ENCODE results near the gene SLMAP.

SLMAP gene

GRCh38 chr3:57755741-57756527 is at the start of gene SLMAP:
TSS of gene SLMAP (plus strand) at chr3:57756309. CDS start at chr3:57757652, 1,343 bp downstream.
- DNase-seq (ENCODE audit: low spot score) = peak; percentile 98

GRCh38 chr3:57706462-57706861 is 49.6 kb upstream of the SLMAP start:
- DNase-seq (ENCODE audit: low spot score) = peak; percentile 93

- DNase-seq (ENCODE audit: low spot score) = no peak
Observed at GRCh38 chr3:57709031-57709430, 47.1 kb upstream of the SLMAP start.

- DNase-seq (ENCODE audit: low spot score) = peak; percentile 77
Observed at GRCh38 chr3:57709559-57709958, 46.5 kb upstream of the SLMAP start.

- no peak for DNase-seq (ENCODE audit: low spot score)
Observed at GRCh38 chr3:57715686-57716085, 40.4 kb upstream of the SLMAP start.

GRCh38 chr3:57717205-57717868 is 38.8 kb upstream of the SLMAP start:
- no peak for DNase-seq (ENCODE audit: low spot score)

- no peak for DNase-seq (ENCODE audit: low spot score)
Observed at GRCh38 chr3:57718118-57718517, 38.0 kb upstream of the SLMAP start.

- DNase-seq (ENCODE audit: low spot score) = no peak
Observed at GRCh38 chr3:57726397-57726796, 29.7 kb upstream of the SLMAP start.

- DNase-seq (ENCODE audit: low spot score) = peak; percentile 33
Observed at GRCh38 chr3:57727106-57727505, 29.0 kb upstream of the SLMAP start.

- no peak for DNase-seq (ENCODE audit: low spot score)
Observed at GRCh38 chr3:57729334-57730045, 26.6 kb upstream of the SLMAP start.

- DNase-seq (ENCODE audit: low spot score) = no peak
Observed at GRCh38 chr3:57730682-57731081, 25.4 kb upstream of the SLMAP start.

GRCh38 chr3:57731311-57731710 is 24.8 kb upstream of the SLMAP start:
- DNase-seq (ENCODE audit: low spot score) = no peak

GRCh38 chr3:57733790-57734189 is 22.3 kb upstream of the SLMAP start:
- peak; percentile 51 for DNase-seq (ENCODE audit: low spot score)

GRCh38 chr3:57735405-57735804 is 20.7 kb upstream of the SLMAP start:
- DNase-seq (ENCODE audit: low spot score) = no peak

- no peak for DNase-seq (ENCODE audit: low spot score)
Observed at GRCh38 chr3:57737840-57738239, 18.3 kb upstream of the SLMAP start.

- DNase-seq (ENCODE audit: low spot score) = no peak
Observed at GRCh38 chr3:57738391-57738790, 17.7 kb upstream of the SLMAP start.

- DNase-seq (ENCODE audit: low spot score) = no peak
Observed at GRCh38 chr3:57740027-57740426, 16.1 kb upstream of the SLMAP start.

- no peak for DNase-seq (ENCODE audit: low spot score)
Observed at GRCh38 chr3:57743496-57743895, 12.6 kb upstream of the SLMAP start.

GRCh38 chr3:57745101-57745500 is 11.0 kb upstream of the SLMAP start:
- DNase-seq (ENCODE audit: low spot score) = no peak

- DNase-seq (ENCODE audit: low spot score) = no peak
Observed at GRCh38 chr3:57746156-57747010, 9.7 kb upstream of the SLMAP start.

GRCh38 chr3:57749542-57749941 is 6.6 kb upstream of the SLMAP start:
- no peak for DNase-seq (ENCODE audit: low spot score)

GRCh38 chr3:57752307-57752706 is 3.8 kb upstream of the SLMAP start:
- peak; percentile 90 for DNase-seq (ENCODE audit: low spot score)

Measured in kidney tubule cell (primary cell).